A549 (cell line): ENCODE measurements around the gene DNMT3B. TPM values are rescaled to one million over a fixed set of nuclear protein-coding genes. Genes with fewer than 3 reads are reported as not detected.

Experiments
- ATAC-seq, 2 experiments: fragments of 200-7000 bp in 1 of 2; fragments of >200 bp in 1 of 2; cut with Nextera tagmentation in 1 of 2; cut with Tn5 transposase in 1 of 2; 3 replicates each; pipeline versions ENCODE4 v1.8.0 to v1.9.1; 2018 to 2020; ENCODE audit warnings: mild to moderate bottlenecking in 1 of 2, moderate library complexity in 1 of 2
- CTCF ChIA-PET: fragments of 300-600 bp; sonication (Branson Sonifier 250); formaldehyde crosslinking; extraction: SDS; loops from one replicate; lab custom pipeline; 2021; ENCODE audit warnings: antibody characterized with exemption, inconsistent platforms; lab: Yijun Ruan, JAX
- POLR2A ChIA-PET: fragments of 350-600 bp; formaldehyde crosslinking; extraction: SDS; loops from one replicate; lab custom pipeline; 2021; ENCODE audit warnings: antibody characterized with exemption, inconsistent platforms; lab: Yijun Ruan, JAX
- DNase-seq, 2 experiments: peaks; one replicate each; pipeline versions ENCODE4 v3.0.0 to v3.0.0-alpha.2; 2011 to 2016; ENCODE audit warnings: low read depth in 1 of 2, low spot score in 1 of 2
- FAIRE-seq: peaks from 2 replicates; lab custom pipeline; 2011; peaks lifted over from hg19 to GRCh38; lab: Jason Lieb, UNC
- H3K27ac ChIP-seq, 2 experiments: fragments of >200 bp; sonication (Bioruptor Twin); formaldehyde crosslinking; 3 replicates each; pipeline ENCODE4 v1.5.1; 2016 to 2017
- H3K4me1 ChIP-seq: fragments of >200 bp; sonication (Bioruptor Twin); formaldehyde crosslinking; 3 replicates; pipeline ENCODE4 v1.6.1; 2016
- H3K4me2 ChIP-seq: fragments of >200 bp; sonication (Bioruptor Twin); formaldehyde crosslinking; 3 replicates; pipeline ENCODE4 v1.6.1; 2016
- H3K4me3 ChIP-seq: fragments of >200 bp; sonication (Bioruptor Twin); formaldehyde crosslinking; 3 replicates; pipeline ENCODE4 v1.5.1; 2016
- H3K9me3 ChIP-seq: fragments of >200 bp; sonication (Bioruptor Twin); formaldehyde crosslinking; 3 replicates; pipeline ENCODE4 v1.6.1; 2016
- BCL3 ChIP-seq: fragments of >200 bp; sonication (Bioruptor Twin); formaldehyde crosslinking; IDR thresholded peaks from 3 replicates; pipeline ENCODE4 v1.6.1; 2016
- BHLHE40 ChIP-seq: IDR thresholded peaks from 2 replicates; pipeline ENCODE4 v1.6.1; 2012; ENCODE audit warnings: low read depth, low read length, inconsistent platforms
- CHD4 ChIP-seq: fragments of 200-600 bp; sonication (generic); IDR thresholded peaks from 2 replicates; pipeline ENCODE4 v1.6.1; 2016; ENCODE audit warnings: antibody characterized with exemption, mild to moderate bottlenecking, borderline replicate concordance
- EHF ChIP-seq: fragments of 250-450 bp; sonication (Bioruptor Pico); IDR thresholded peaks from 2 replicates; pipeline ENCODE4 v1.5.0; 2020; ENCODE audit warnings: mild to moderate bottlenecking
- ELK1 ChIP-seq: fragments of 150-350 bp; IDR thresholded peaks from 2 replicates; pipeline ENCODE4 v1.6.1; 2014; ENCODE audit warnings: low read depth, mild to moderate bottlenecking, low read length
- FOXS1 ChIP-seq: fragments of 250-450 bp; sonication (Bioruptor Pico); IDR thresholded peaks from 2 replicates; pipeline ENCODE4 v1.5.0; 2020; ENCODE audit warnings: mild to moderate bottlenecking, moderate library complexity
- GATA3 ChIP-seq: IDR thresholded peaks from 2 replicates; pipeline ENCODE4 v1.6.1; 2012; ENCODE audit warnings: borderline replicate concordance
- HES2 ChIP-seq: fragments of >200 bp; sonication (Bioruptor Twin); formaldehyde crosslinking; IDR thresholded peaks from 2 replicates; pipeline ENCODE4 v1.6.1; 2016
- HOXA7 ChIP-seq: fragments of 250-450 bp; sonication (Bioruptor Pico); IDR thresholded peaks from 2 replicates; pipeline ENCODE4 v1.5.0; 2020; ENCODE audit warnings: mild to moderate bottlenecking, moderate library complexity
- HOXB13 ChIP-seq: fragments of 250-450 bp; sonication (Bioruptor Pico); IDR thresholded peaks from 2 replicates; pipeline ENCODE4 v1.5.0; 2020; ENCODE audit warnings: low read depth, mild to moderate bottlenecking, moderate library complexity
- JUN ChIP-seq, 2 experiments: fragments of >200 bp; sonication (Bioruptor Twin); formaldehyde crosslinking; IDR thresholded peaks; 2 replicates in 1 of 2; 3 replicates in 1 of 2; pipeline ENCODE4 v1.6.1; 2016 to 2017
- KDM5A ChIP-seq: fragments of 200-600 bp; sonication (generic); IDR thresholded peaks from 2 replicates; pipeline ENCODE4 v1.6.1; 2016; ENCODE audit warnings: antibody characterized with exemption, mild to moderate bottlenecking
- NPAS2 ChIP-seq: fragments of 250-450 bp; sonication (Bioruptor Pico); IDR thresholded peaks from 2 replicates; pipeline ENCODE4 v1.8.0; 2022; ENCODE audit warnings: mild to moderate bottlenecking, moderate library complexity, borderline replicate concordance
- NR3C1 ChIP-seq: fragments of >200 bp; sonication (Bioruptor Twin); formaldehyde crosslinking; IDR thresholded peaks from 3 replicates; pipeline ENCODE4 v1.6.1; 2017
- PHF8 ChIP-seq: fragments of 200-600 bp; sonication (generic); IDR thresholded peaks from 2 replicates; pipeline ENCODE4 v1.6.1; 2016; ENCODE audit warnings: low read depth, mild to moderate bottlenecking, antibody characterized with exemption, moderate library complexity, borderline replicate concordance
- POLR2A ChIP-seq: IDR thresholded peaks from 2 replicates; pipeline ENCODE4 v1.6.1; 2012; ENCODE audit warnings: mild to moderate bottlenecking, low read length
- RAD21 ChIP-seq, 2 experiments: fragments of >200 bp in 1 of 2; sonication (Bioruptor Twin) in 1 of 2; formaldehyde crosslinking in 1 of 2; IDR thresholded peaks in 1 of 2; conservative IDR thresholded peaks in 1 of 2; 2 replicates in 1 of 2; 3 replicates in 1 of 2; pipeline ENCODE4 v1.6.1; 2012 to 2018; ENCODE audit warnings: inconsistent platforms in 1 of 2
- RCOR1 ChIP-seq: fragments of 150-350 bp; IDR thresholded peaks from 2 replicates; pipeline ENCODE4 v1.6.1; 2014; ENCODE audit warnings: antibody characterized with exemption, low read length, low read depth
- REST ChIP-seq: fragments of 200-600 bp; sonication (generic); IDR thresholded peaks from 2 replicates; pipeline ENCODE4 v1.6.1; 2016; ENCODE audit warnings: antibody characterized with exemption, mild to moderate bottlenecking, moderate library complexity
- RNF2 ChIP-seq: fragments of 200-600 bp; sonication (generic); IDR thresholded peaks from 2 replicates; pipeline ENCODE4 v1.6.1; 2016; ENCODE audit warnings: low read depth, mild to moderate bottlenecking, antibody characterized with exemption, moderate library complexity, borderline replicate concordance
- TFCP2L1 ChIP-seq: fragments of 250-450 bp; sonication (Bioruptor Pico); IDR thresholded peaks from 2 replicates; pipeline ENCODE4 v1.5.0; 2021; ENCODE audit warnings: mild to moderate bottlenecking
- ZC3H11A ChIP-seq: fragments of 450-650 bp; IDR thresholded peaks from 2 replicates; pipeline ENCODE4 v1.6.1; 2014; ENCODE audit warnings: antibody characterized with exemption, mild to moderate bottlenecking
- ZFP36 ChIP-seq: fragments of 450-650 bp; IDR thresholded peaks from 2 replicates; pipeline ENCODE4 v1.6.1; 2014; ENCODE audit warnings: borderline replicate concordance; ENCODE audit not compliant: partially characterized antibody
- WGBS: methylation state at CpG from one replicate; pipeline ENCODE4 v1.1.6; 2017; ENCODE audit errors: missing lambda C conversion rate; 5-methylcytosine and 5-hydroxymethylcytosine counted together
- polyA plus RNA-seq, 4 experiments: library from polyadenylated mRNA; depleted of rRNA in 3 of 4; stranded (reverse); fragments of >200 nt; fragmentation: RNase III in 1 of 4; extraction: RNeasy Plus Mini Kit Qiagen cat#74134 plus additional on column Dnase treatment in 1 of 4; gene quantifications; 2 replicates in 3 of 4; 3 replicates in 1 of 4; pipeline ENCODE4 v1.2.3, GENCODE V29; 2011 to 2017
- TF ChIP-seq, protein P1 (sequence below): IDR thresholded peaks from 2 replicates; pipeline ENCODE4 v1.6.1; 2012; ENCODE audit warnings: low read depth, borderline replicate concordance
- TF ChIP-seq, protein P2 (sequence below): IDR thresholded peaks from 2 replicates; pipeline ENCODE4 v1.6.1; 2012
- TF ChIP-seq, protein P3 (sequence below): fragments of 250-450 bp; sonication (Bioruptor Pico); IDR thresholded peaks from 2 replicates; pipeline ENCODE4 v1.5.0; 2021; ENCODE audit warnings: mild to moderate bottlenecking, moderate library complexity, borderline replicate concordance
- TF ChIP-seq, protein P4 (sequence below): IDR thresholded peaks from 2 replicates; pipeline ENCODE4 v1.6.1; 2012

Gene DNMT3B
- polyA plus RNA-seq, 2 of the 4 experiments (the other 2 are of a cell fraction), result 5.2 to 11.3 TPM

DNA sequence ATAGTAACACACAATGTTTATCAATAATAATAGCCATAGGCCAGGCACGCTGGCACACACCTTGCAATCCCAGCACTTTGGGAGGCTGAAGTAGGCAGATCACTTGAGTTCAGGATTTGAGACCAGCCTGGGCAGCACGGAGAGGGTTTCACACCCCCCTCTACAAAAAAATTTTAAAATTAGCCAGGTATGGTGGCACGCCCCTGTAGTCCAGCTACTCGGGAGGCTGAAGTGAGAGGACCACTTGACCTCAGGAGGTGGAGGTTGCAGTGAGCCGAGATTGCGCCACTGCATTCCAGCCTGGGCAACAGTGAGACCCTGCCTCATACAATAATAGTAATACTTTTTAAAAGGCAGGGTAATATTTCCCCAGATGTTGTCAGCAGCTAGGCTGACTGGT is 49.7 kb downstream of the DNMT3B start (continued):
- no peak for TF ChIP-seq NR3C1
- TF ChIP-seq HOXA7 (CRISPR knock-in tag), result no peak

GRCh38 chr20:32819992-32820697 is 58.0 kb downstream of the DNMT3B start:
- peak; percentile 36 to 67 for DNase-seq
- POLR2A ChIA-PET, result interaction anchor here (0.6 to 1.7 kb wide), 8 partner anchors 10 to 972 kb away, joined by 3 to 17 read pairs (median 4); no protein-coding TSS in a partner anchor
- H3K4me2 ChIP-seq, result peak overlapping the region; percentile 87
- H3K4me3 ChIP-seq, result peak overlapping the region; percentile 59
- H3K4me1 ChIP-seq, result peaks cover 35% of the 10 kb centered on the region
- WGBS, result 0% methylated on average over 12 of the region's 58 CpGs
- CTCF ChIA-PET, result interaction anchor here (0.6 kb wide), 2 partner anchors 236 to 400 kb away, joined by 3 read pairs; no protein-coding TSS in a partner anchor
- FAIRE-seq, result no peak
- ATAC-seq, result peak; percentile 83 to 84
- peak overlapping the region; percentile 90 to 96 for H3K27ac ChIP-seq
- H3K9me3 ChIP-seq, result no peaks in the 10 kb centered on the region
- TF ChIP-seq EHF (CRISPR knock-in tag) (no peak), ZFP36 (no peak), HOXA7 (CRISPR knock-in tag) (no peak), NPAS2 (CRISPR knock-in tag) (no peak), CHD4 (no peak), PHF8 (peak; percentile 70; the same call in 1 of the 2 replicates), JUN (IDR thresholded peaks at IDR 0.05) (peak in 1 of 2 experiments; percentile 88; a peak in 3 of 5 replicates), ZC3H11A (no peak), KDM5A (no peak), POLR2A (peak; percentile 21; the same call in 1 of the 2 replicates), ELK1 (no peak), TFCP2L1 (CRISPR knock-in tag) (no peak), RAD21 (conservative IDR thresholded peaks at IDR 0.05 in 1 of 2, IDR thresholded peaks at IDR 0.05 in 1 of 2) (no peak), RNF2 (no peak), REST (no peak), HOXB13 (CRISPR knock-in tag) (no peak), GATA3 (no peak), HES2 (no peak), BHLHE40 (no peak), BCL3 (0 out of 3 replicates have a peak, but pooled peaks have one; percentile 51), RCOR1 (no peak), FOXS1 (CRISPR knock-in tag) (no peak)
- TF ChIP-seq, protein P1, sequence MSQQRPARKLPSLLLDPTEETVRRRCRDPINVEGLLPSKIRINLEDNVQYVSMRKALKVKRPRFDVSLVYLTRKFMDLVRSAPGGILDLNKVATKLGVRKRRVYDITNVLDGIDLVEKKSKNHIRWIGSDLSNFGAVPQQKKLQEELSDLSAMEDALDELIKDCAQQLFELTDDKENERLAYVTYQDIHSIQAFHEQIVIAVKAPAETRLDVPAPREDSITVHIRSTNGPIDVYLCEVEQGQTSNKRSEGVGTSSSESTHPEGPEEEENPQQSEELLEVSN, result no peak; the same call in 1 of the 2 replicates
- TF ChIP-seq, protein P2, sequence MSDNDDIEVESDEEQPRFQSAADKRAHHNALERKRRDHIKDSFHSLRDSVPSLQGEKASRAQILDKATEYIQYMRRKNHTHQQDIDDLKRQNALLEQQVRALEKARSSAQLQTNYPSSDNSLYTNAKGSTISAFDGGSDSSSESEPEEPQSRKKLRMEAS, result 0 out of 2 replicates have a peak, but pooled peaks have one; percentile 7
- TF ChIP-seq, protein P3, sequence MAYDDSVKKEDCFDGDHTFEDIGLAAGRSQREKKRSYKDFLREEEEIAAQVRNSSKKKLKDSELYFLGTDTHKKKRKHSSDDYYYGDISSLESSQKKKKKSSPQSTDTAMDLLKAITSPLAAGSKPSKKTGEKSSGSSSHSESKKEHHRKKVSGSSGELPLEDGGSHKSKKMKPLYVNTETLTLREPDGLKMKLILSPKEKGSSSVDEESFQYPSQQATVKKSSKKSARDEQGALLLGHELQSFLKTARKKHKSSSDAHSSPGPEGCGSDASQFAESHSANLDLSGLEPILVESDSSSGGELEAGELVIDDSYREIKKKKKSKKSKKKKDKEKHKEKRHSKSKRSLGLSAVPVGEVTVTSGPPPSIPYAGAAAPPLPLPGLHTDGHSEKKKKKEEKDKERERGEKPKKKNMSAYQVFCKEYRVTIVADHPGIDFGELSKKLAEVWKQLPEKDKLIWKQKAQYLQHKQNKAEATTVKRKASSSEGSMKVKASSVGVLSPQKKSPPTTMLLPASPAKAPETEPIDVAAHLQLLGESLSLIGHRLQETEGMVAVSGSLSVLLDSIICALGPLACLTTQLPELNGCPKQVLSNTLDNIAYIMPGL (CRISPR knock-in tag), result no peak
- TF ChIP-seq, protein P4, sequence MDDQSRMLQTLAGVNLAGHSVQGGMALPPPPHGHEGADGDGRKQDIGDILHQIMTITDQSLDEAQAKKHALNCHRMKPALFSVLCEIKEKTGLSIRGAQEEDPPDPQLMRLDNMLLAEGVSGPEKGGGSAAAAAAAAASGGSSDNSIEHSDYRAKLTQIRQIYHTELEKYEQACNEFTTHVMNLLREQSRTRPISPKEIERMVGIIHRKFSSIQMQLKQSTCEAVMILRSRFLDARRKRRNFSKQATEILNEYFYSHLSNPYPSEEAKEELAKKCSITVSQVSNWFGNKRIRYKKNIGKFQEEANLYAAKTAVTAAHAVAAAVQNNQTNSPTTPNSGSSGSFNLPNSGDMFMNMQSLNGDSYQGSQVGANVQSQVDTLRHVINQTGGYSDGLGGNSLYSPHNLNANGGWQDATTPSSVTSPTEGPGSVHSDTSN, result peak; percentile 30; the same call in 1 of the 2 replicates
